ENCODE results near the gene UBXN11.
"Not testable (repeated sequence)": the region's sequence is repeated elsewhere in the genome, so short reads cannot be mapped to it uniquely, and the experiment has no call there.

The UBXN11 gene

GRCh38 chr1:26336477-26337205 is 30.2 kb upstream of the UBXN11 start:
- no peak for ATAC-seq (ENCODE audit: insufficient read depth, low read depth)
- no peak overlapping the region for H3K27ac ChIP-seq (ENCODE audit: low read length)

GRCh38 chr1:26335774-26336476 is 29.5 kb upstream of the UBXN11 start:
- Histone ChIP-seq H3K9ac (ENCODE audit: low read depth, low read length) (no peak overlapping the region), H3K4me1 (ENCODE audit: insufficient read depth, low read length) (peaks cover 3% of the 10 kb centered on the region; the same call in 1 of the 2 replicates), H3K27ac (ENCODE audit: low read length) (no peak overlapping the region), H2AFZ (ENCODE audit: low read depth, low read length) (no peak overlapping the region), H3K4me3 (ENCODE audit: low read depth in 1 of 2, low read length in 2 of 2) (no peak overlapping the region), H3K9me3 (ENCODE audit: insufficient read depth, low read length, severe bottlenecking) (no peaks in the 10 kb centered on the region), H4K20me1 (ENCODE audit: insufficient read depth, low read length) (no peaks in the 10 kb centered on the region), H3K36me3 (ENCODE audit: insufficient read depth, low read length) (no peaks in the 10 kb centered on the region), H3K79me2 (ENCODE audit: insufficient read depth, low read length) (no peaks in the 10 kb centered on the region), H3K27me3 (ENCODE audit: insufficient read depth, low read length, poor library complexity) (peaks cover 40% of the 10 kb centered on the region), H3K4me2 (ENCODE audit: insufficient read depth, low read length) (no peak overlapping the region)
- DNase-seq (no peak), ATAC-seq (ENCODE audit: insufficient read depth, low read depth) (no peak)
- TF ChIP-seq EZH2 (IDR thresholded peaks at IDR 0.05; ENCODE audit: borderline replicate concordance, low read depth, low read length, severe bottlenecking) (peak; percentile 85), CTCF (IDR thresholded peaks at IDR 0.05; ENCODE audit: borderline replicate concordance, extremely low read depth, low read length, poor library complexity, severe bottlenecking) (no peak)

More at GRCh38 chr1:26336477-26337205, 30.2 kb upstream of the UBXN11 start:
- Histone ChIP-seq H3K4me2 (ENCODE audit: insufficient read depth, low read length) (no peak overlapping the region), H2AFZ (ENCODE audit: low read depth, low read length) (no peak overlapping the region), H3K27me3 (ENCODE audit: insufficient read depth, low read length, poor library complexity) (peaks cover 37% of the 10 kb centered on the region), H3K9me3 (ENCODE audit: insufficient read depth, low read length, severe bottlenecking) (no peaks in the 10 kb centered on the region), H3K4me1 (ENCODE audit: insufficient read depth, low read length) (peaks cover 3% of the 10 kb centered on the region; the same call in 1 of the 2 replicates), H3K9ac (ENCODE audit: low read depth, low read length) (no peak overlapping the region), H3K36me3 (ENCODE audit: insufficient read depth, low read length) (no peaks in the 10 kb centered on the region), H3K4me3 (ENCODE audit: low read depth in 1 of 2, low read length in 2 of 2) (no peak overlapping the region), H3K79me2 (ENCODE audit: insufficient read depth, low read length) (no peaks in the 10 kb centered on the region), H4K20me1 (ENCODE audit: insufficient read depth, low read length) (no peaks in the 10 kb centered on the region)
- DNase-seq, result no peak
- TF ChIP-seq CTCF (IDR thresholded peaks at IDR 0.05; ENCODE audit: borderline replicate concordance, extremely low read depth, low read length, poor library complexity, severe bottlenecking) (no peak), EZH2 (IDR thresholded peaks at IDR 0.05; ENCODE audit: borderline replicate concordance, low read depth, low read length, severe bottlenecking) (no peak)

GRCh38 chr1:26333312-26333711 is 26.9 kb upstream of the UBXN11 start:
- H3K27ac ChIP-seq (ENCODE audit: low read length); H2AFZ ChIP-seq (ENCODE audit: low read depth, low read length); H3K79me2 ChIP-seq (ENCODE audit: insufficient read depth, low read length); H4K20me1 ChIP-seq (ENCODE audit: insufficient read depth, low read length); DNase-seq; H3K4me1 ChIP-seq (ENCODE audit: insufficient read depth, low read length); H3K36me3 ChIP-seq (ENCODE audit: insufficient read depth, low read length); H3K4me2 ChIP-seq (ENCODE audit: insufficient read depth, low read length); H3K9ac ChIP-seq (ENCODE audit: low read depth, low read length); H3K9me3 ChIP-seq (ENCODE audit: insufficient read depth, low read length, severe bottlenecking); ATAC-seq (ENCODE audit: insufficient read depth, low read depth); H3K4me3 ChIP-seq (ENCODE audit: low read depth in 1 of 2, low read length in 2 of 2): not testable (repeated sequence)
- H3K27me3 ChIP-seq (ENCODE audit: insufficient read depth, low read length, poor library complexity), result peaks cover 33% of the 10 kb centered on the region

GRCh38 chr1:26330276-26330675 is 23.8 kb upstream of the UBXN11 start:
- Histone ChIP-seq H3K4me2 (ENCODE audit: insufficient read depth, low read length) (no peak overlapping the region), H3K9me3 (ENCODE audit: insufficient read depth, low read length, severe bottlenecking) (no peaks in the 10 kb centered on the region), H3K27me3 (ENCODE audit: insufficient read depth, low read length, poor library complexity) (peaks cover 4% of the 10 kb centered on the region), H3K27ac (ENCODE audit: low read length) (no peak overlapping the region), H3K9ac (ENCODE audit: low read depth, low read length) (no peak overlapping the region), H4K20me1 (ENCODE audit: insufficient read depth, low read length) (no peaks in the 10 kb centered on the region), H3K4me1 (ENCODE audit: insufficient read depth, low read length) (peaks cover 25% of the 10 kb centered on the region), H3K79me2 (ENCODE audit: insufficient read depth, low read length) (no peaks in the 10 kb centered on the region), H2AFZ (ENCODE audit: low read depth, low read length) (no peak overlapping the region), H3K4me3 (ENCODE audit: low read depth in 1 of 2, low read length in 2 of 2) (no peak overlapping the region), H3K36me3 (ENCODE audit: insufficient read depth, low read length) (no peaks in the 10 kb centered on the region)
- TF ChIP-seq CTCF (IDR thresholded peaks at IDR 0.05; ENCODE audit: borderline replicate concordance, extremely low read depth, low read length, poor library complexity, severe bottlenecking) (no peak), EZH2 (IDR thresholded peaks at IDR 0.05; ENCODE audit: borderline replicate concordance, low read depth, low read length, severe bottlenecking) (no peak)
- ATAC-seq (ENCODE audit: insufficient read depth, low read depth) (no peak), DNase-seq (no peak)

- not testable (repeated sequence) for DNase-seq; ATAC-seq (ENCODE audit: insufficient read depth, low read depth); H3K9me3 ChIP-seq (ENCODE audit: insufficient read depth, low read length, severe bottlenecking); H3K4me2 ChIP-seq (ENCODE audit: insufficient read depth, low read length); H3K36me3 ChIP-seq (ENCODE audit: insufficient read depth, low read length); H3K27me3 ChIP-seq (ENCODE audit: insufficient read depth, low read length, poor library complexity); H3K4me3 ChIP-seq (ENCODE audit: low read depth in 1 of 2, low read length in 2 of 2); H3K79me2 ChIP-seq (ENCODE audit: insufficient read depth, low read length); H3K27ac ChIP-seq (ENCODE audit: low read length); H4K20me1 ChIP-seq (ENCODE audit: insufficient read depth, low read length); H2AFZ ChIP-seq (ENCODE audit: low read depth, low read length); H3K9ac ChIP-seq (ENCODE audit: low read depth, low read length)
- H3K4me1 ChIP-seq (ENCODE audit: insufficient read depth, low read length), result peaks cover 25% of the 10 kb centered on the region
These were observed 22.9 kb upstream of the UBXN11 start for GRCh38 chr1:26329380-26329779.

Measured in DND-41 (cell line).